ENCODE results near the gene ARHGEF18.

The ARHGEF18 gene

DNA sequence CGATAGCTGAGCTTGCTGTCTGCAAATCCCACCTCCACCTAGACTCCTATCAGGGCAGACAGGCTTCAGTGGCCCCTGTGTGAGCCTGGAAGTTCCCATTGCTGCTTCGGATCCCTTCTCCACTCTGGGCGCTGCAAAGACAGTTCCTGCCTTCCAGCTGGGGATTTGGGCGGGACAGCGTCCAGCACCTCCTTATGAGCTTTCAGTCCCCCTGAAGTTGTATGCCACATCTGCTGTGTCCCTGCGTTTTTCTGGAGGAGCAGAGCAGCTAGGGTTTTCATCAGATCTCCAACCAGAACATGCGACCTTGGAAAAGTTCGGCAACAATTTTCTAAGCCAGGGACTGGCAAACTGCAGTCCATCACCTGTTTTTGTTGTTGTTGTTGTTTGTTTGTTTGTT lies 38.0 kb downstream of the ARHGEF18 start:
- DNase-seq: no peak

DNA sequence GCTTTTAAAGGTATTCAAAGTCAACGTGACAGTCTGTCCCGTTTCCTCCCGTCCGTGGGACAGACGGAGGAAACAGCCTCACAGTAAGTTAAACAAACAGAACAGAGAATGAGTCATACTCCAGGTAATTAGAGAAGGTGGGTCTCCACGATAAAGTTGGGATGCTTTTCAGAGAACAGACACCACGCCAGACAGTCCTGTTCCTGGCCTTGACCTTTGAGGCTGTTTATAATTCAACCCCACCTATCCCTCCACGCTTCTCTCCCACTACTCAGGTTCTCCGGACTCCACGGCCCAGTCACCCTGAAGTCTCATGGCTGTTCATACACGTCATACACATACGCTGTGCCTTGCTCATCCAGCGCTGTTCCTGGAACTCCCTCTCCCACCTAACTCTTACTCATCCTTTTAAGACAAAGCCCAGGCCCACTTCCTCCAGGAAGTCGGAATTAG lies 42.5 kb downstream of the ARHGEF18 start:
- DNase-seq: peak; percentile 28

DNA sequence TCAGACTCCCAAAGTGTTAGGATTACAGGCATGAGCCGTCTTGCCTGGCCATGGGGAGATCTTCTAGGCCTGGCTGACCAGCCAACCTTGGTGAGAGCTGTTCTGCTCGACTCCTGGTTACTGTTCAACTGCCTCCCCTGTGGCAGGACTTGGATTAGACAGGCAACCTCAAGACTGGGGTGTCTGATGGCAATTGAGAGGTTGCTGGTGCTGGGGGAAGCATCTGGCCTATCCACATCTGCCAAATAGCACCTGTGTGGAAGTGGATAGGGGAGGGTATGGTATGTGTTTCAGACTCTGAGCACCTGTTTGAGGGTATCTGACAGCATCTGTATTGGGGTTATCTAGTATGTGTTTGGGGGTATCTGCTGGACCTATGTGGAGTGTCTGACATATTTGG lies 44.7 kb downstream of the ARHGEF18 start:
- DNase-seq: no peak

DNA sequence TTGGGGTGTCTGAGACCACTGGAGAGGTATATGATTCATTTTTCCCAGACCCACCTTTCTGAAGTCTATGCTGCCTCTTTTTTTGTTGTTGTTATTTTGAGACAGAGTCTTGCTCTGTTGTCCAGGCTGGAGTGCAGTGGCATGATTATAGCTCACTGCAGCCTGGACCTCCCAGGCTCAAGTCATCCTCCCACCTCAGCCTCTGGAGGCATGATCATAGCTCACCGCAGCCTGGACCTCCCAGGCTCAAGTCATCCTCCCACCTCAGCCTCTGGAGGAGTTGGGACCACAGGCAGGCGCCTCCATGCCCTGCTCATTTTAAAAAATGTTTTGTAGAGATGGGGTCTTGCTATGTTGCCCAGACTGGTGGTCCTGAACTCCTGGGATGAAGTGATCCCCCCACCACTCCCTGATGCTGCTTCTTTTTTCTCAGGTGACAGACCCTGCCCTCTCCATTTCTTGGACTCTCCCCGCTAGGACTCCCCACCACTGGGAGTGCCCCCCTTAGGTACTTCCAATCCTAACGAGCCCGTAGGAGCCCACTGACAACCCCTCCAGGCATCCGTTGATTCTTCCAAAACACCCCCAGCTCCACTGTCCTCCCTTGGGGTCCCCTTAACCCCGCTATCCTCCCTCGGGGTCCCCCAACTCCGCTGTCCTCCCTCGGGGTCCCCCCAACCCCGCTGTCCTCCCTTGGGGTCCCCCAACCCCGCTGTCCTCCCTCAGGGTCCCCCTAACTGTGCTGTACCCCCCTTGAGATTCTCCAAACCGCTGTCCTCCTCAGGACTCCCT lies 45.4 kb downstream of the ARHGEF18 start:
- DNase-seq: no peak

DNA sequence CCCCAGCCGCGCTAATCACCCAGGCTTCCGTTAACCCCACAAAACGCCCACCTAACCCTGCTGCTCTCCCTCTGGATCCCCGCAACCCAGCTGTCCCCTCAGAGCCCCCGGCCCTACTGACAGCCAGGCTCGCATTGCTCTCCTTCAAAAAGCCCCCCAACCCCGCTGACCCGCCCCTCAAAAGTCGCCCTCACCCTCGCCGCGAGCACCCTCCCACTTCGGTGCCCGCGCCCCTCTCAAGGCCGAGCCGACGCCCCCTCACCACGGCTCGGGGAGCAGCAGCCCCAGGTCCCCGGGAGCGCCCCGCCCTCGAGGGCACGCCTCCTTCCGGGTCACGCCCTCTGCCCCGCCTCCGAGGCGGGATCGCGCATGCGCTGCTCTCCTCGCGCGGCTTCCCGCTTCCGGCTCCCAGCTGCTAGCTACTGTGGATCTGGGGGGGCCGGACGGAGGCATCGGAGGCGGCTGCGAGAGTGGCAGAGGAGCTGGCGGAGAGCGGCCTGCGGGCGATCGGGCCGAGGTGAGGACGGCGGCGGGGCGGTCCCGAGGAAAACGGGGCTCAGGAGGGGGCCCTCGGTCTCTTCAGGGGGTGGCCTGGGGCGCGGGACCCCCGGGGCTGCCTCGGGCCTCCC lies 46.1 kb downstream of the ARHGEF18 start:
- peak; percentile 87 for DNase-seq

DNA sequence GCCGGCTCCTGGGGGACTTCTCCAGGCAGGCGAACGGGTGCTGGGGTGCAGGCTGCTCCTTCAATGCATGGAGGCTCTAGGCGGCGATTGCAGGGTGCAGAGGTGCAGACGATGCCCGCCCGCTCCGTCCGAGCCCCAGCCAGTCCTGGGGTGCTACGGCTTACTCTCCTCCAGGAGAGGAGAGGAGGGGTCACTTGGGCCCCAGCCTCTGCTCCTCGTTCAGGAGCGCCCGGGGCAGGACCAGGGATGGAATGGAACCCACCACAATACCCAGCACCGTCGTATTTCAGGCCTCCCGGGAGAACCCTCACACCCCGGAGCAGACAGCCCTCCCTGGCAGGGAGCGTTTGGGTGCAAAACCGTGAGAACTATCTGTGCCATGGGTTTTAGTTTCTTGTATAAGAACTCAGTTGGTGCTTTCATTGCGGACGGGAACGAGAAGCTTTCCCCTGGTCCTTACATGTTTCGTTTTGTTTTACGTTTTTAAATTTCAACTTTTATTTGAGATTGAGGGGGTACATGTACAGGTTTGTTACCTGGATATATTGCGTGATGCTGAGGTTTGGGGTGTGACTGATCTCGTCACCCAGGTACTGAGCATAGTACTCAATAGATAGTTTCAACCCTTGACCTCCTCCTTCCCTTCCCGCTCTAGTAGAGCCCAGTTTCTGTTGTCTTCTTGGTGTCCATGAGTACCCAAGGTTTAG lies 46.8 kb downstream of the ARHGEF18 start:
- DNase-seq: no peak

DNA sequence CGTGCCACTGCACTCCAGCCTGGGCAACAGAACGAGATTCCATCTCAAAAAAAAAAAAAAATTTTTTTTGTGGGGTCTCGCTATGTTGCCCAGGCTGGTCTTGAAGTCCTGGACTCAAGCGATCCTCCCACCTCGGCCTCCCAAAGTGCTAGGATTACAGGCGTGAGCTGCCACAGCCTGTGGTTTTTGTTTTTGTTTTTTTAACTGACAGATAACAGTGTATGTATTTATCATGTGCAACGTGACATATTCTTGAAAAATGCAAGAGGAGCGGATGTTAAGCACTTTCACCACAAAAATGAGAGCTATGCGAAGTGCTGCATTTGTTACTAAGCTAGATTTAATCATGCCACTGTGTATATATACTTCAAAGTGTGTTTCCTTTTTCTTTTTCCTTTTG lies 49.0 kb downstream of the ARHGEF18 start:
- DNase-seq: peak; percentile 89

All from fibroblast of skin of right quadriceps (primary cell).